Lung microvascular endothelial cell (primary cell): ENCODE measurements around the gene JPH2. TPM values are rescaled to one million over a fixed set of nuclear protein-coding genes. Genes with fewer than 3 reads are reported as not detected.
A peak's percentile ranks its signal among the peaks of the same experiment; 100 is the strongest.

Source experiments
- DNase-seq, 2 donors: peaks; one replicate each; pipeline versions ENCODE4 v3.0.0 to v3.0.0-alpha.2; 2010; ENCODE audit warnings: low read depth in 2 of 2
- total RNA-seq: library from RNA; depleted of rRNA; stranded (reverse); fragments of >200 nt; gene quantifications from 2 replicates; pipeline ENCODE4 v1.2.1, GENCODE V29; 2014

JPH2 gene
- total RNA-seq, 1 donor from 2014 or later = not detected

- peak in 1 of 2 donors; percentile 85 for DNase-seq
Observed at GRCh38 chr20:44079291-44079690, 107.7 kb downstream of the JPH2 start.

GRCh38 chr20:44075950-44076232 lies 111.1 kb downstream of the JPH2 start:
- DNase-seq = no peak

DNA sequence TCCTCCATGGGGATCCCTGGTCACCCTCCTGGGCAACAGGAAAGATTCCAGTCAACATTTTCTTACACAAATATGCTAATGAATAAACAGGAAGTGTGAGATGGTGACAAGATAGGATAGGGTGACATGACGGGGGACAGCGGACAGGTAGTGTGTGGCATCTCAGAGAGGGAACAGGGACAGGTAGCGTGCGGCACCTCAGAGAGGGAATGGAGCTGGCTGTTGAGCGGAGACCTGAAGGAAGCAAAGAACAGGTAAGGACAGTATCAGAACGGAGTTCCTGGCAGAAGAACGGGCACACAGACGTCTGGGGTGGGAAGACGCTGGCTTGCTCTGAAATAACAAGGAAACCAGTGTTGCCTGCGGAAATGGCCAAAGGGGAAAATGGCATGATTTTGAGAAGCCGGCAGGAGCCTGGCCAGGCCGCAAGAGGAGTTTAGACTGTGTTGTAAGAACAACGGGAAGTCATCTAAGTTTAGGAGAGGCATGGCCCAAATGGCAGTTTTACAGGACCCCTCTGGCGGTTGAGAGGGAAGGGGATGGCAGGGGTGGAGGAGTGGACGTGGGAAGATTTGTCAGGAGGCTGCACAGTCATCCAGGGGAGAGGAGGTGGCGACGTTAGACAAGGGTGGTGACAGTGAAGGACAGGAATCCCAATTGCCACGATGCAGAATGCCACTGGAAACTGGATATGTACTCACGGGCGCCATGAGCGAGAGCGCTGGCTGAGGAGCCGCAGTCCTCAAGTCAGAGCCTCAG lies 111.6 kb downstream of the JPH2 start:
- no peak for DNase-seq

DNA sequence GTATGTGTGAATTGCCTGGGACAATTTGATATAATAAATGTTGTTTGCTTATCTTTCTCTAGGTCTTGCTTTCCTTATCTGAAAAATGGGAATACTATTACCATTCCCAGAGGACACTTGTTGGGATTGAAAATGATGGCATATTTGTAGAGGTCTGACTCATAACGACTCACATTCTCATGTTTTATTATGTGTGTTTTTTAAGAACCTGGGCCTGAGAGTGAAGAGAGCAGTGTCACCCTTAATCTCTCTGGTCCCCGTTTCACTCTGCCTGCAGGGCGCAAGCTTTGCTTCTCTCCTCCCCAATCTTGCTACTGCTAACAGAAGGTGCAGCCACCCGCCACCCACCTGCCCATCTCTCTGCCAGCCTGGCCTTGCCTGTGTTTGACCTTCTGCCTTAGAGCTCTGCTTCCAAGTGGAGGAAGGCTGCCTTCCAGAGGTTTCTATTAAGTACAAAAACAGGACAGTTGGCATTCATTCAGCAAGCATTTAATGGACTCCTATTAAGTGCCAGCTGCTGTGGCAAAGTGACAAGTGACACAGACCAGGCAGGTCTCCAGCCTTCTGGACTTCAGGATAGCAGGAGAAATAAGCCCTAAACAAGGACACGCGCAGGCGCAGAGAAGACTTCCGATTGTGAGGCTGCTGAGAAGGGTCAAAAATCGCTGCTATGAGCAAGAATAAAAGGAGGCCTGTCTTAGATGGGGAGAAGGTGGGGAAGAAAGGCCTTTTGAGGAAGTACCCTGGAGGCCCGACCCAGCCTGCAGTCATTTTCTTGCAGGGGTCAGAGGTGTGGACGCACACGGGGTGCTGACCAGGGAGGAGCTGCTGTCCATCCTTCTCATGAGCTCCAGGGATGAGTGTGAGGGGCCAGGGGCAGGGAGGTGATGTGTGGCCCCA lies 112.5 kb downstream of the JPH2 start:
- DNase-seq = peak in 1 of 2 donors; percentile 60

- no peak for DNase-seq
Observed at GRCh38 chr20:44073675-44074071, 113.3 kb downstream of the JPH2 start.

DNA sequence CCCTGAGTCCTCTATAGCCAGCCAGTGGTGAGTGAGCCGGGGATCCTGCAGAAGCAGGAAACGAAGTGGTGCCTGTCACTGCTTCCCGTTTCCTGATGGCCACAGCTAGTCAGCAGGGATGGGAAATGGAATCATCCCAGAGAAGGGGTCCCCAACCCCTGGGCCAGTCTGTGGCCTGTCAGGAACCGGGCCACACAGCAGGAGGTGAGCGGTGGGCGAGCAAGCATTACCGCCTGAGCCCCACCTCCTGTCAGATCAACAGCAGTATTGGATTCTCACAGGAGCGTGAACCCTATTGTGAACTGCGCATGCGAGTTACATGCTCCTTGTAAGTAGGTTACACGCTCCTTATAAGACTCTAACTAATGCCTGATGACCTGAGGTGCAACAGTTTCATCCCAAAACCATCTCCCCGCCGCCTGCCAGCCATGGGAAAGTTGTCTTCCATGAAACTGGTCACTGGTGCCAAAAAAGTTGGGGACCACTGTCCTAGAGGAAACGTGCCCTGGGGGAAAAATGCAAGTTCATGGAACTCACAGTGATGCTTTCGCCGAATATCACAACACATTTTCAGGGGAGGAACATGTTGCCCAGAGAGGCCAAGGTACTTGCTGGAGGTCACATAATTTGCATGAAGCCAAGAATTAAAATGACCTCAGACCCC lies 113.8 kb downstream of the JPH2 start:
- peak; percentile 40 to 61 for DNase-seq

DNA sequence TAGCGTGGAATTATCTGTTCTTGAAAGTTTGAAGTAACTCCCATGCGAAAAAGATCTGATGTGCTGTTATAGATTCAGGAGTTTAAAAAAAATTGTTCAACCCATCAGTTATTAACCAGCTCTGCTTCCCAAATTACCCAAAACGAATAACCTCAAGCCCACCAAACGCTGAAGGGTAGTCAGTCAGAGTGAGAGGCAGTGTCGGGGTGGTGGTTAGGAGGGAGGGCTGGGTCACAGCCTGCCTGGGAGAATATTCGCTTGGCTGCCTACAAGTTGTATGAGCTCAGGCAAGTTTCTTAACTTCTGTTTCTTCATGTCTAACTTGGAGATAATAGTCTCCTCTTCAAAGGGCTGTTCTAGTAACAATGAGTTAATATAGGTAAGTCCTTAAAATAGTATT lies 114.6 kb downstream of the JPH2 start:
- DNase-seq = no peak

- no peak for DNase-seq
Observed at GRCh38 chr20:44071526-44072111, 115.4 kb downstream of the JPH2 start.

GRCh38 chr20:44071057-44071456 lies 115.9 kb downstream of the JPH2 start:
- DNase-seq = no peak

DNA sequence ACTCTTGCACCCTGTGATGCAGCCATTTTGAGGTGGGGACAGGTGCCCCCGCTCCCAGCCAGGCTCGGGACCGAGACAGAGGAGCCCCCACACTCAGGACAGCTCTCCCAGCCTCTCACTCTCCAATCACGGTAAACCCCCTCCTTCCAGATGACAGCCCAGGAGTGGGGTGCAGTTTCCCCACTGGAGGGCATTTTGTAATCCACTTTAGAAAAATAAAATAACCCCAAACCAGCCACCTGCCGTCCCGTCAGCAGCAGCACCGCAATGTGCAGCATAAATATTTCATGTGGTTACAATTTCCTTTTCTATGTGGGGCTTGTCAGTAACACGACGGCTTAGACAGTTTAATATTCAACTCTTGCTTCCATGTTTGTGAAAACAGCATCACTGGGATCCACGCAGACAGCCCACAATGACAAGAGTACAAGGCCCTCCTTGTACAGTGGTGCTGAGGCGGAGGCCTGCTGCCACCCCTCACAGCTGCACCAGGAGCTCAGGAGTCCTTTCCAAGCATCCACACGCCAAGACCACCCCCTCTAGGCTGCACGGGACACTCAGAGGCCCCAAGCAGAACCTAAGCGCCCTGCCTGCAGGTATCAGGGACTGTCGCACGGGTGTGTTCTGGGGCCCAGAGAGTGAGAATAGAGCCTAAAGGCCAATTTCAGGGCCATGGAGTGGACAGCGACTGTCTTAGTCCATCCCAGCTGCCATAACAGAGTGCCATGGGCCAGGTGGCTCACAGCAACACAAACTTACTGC lies 116.7 kb downstream of the JPH2 start:
- no peak for DNase-seq

DNA sequence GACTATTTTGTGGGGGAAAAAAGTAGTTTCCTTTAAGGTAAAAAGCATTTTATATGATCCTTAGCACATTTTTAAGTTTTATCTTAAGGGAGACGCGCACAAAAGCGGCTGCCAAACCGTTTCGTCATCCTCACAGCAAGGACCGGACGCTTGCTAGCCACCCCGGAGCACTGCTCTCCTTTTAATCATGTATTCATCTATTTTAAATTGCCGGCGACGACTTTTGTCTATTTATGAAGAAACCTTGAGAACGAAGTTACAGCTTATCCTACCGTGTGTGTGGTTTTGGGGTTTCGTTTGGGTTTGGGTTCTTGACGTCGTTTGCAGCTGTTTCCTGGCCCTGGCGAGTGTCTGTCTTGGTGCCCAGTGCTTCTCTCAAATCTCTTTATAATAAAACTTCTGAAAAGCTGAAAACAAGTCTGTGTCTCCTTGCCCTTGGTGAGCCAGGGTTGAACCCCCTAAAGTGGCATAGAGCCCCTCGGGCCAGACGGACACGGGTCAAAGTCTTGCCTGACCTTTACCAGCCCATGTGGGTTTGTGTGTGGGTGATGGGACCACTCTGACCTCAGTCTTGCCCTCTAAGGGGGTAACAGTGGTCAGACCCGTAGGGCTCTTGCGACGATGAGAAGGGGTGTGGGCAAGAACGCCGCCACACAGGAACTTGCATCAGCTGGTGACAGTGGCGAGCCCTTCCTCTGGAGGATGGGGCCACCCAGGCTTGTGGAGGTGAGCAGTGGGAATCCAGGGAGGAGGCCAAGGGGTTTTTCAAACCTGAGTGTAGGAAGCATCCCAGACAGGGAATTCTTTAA lies 117.6 kb downstream of the JPH2 start:
- DNase-seq = no peak

DNA sequence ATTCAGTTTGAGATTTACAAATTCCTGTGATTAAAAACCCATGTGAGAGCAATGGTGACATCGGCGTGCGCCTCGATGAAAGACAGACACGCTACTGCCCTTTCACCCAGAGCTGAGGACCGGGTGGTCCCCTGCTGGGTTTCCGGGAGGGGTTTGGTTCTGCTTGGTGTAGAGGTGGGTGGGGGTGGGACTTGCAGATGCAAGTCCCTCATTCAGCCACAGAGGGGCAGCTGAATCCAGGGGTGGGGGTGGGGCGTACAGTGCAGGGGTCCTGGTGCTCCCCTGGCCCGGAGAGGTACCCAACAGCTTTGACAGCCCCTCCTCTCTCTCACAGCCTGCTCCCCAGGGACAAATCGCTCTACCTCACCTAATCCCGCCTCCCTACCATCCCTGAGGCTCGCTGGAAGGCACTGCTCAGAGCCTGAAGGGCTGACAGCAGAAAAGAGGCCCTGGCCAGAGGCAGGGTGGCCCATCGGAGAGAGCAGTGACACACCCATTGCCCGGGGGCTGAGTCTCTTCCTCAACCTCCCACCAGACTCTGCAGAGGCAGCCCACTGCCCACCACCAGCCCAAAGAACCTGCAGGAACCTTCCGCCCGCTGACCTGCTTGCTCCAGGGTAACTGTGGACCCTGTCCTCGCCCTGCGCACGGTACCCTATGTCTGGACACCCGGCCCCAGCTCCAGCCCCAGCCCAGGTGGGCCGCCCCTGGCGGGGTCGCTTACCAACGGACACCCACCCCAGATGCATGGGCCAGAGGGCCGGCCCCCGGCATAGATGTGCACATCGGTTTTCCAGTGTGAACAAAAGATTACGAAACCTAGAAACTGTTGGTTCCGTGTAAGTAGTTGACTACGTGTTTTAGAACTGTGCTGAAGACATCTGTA lies 118.4 kb downstream of the JPH2 start:
- DNase-seq = no peak

- DNase-seq = no peak
Observed at GRCh38 chr20:44067650-44068081, 119.3 kb downstream of the JPH2 start.

DNA sequence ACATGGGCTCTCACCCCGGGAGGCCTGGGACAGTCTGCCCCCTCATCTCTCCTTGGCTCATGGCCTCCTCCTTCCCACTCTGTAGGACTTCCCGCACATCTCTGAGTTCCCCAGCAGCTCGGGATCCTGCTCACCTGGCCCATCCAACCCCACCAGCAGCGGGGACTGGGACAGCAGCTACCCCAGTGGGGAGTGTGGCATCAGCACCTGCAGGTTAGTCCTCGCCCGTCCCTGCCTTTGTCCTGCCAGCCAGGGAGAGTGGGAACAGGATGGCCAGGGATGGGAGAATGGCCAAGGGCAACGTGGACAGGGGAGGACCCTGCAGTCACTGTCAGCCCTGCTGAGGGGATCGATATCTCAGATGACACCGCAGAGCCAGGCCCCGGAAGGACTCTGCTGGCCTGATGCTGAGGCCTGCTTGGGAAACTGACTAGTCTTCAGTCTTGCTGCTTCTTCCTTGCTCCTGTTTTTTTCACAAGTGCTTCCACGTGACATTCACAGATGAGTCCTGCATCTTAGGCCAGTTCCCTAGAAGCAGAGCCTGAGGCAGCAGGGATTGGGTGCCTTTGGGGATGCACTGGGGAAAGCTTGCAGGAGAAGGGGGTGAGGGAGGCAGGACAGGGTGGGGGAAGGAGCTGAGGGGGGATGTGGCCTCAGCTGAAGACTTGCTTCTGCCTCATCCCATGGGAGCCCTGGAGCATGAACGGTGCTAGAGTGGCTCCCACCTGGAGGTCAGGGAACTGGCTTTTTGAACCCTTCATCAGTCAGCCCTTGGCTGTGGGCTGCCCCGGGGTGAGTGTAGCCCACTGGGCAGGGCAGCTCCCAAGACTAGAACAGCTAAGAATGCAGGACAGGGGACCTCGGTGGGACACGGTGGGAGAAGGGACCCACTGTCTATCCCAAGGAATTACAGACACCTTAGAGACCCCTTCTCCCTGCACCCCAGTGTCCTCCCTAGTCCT lies 120.1 kb downstream of the JPH2 start:
- no peak for DNase-seq

GRCh38 chr20:44065401-44066340 lies 121.3 kb downstream of the JPH2 start:
- DNase-seq = no peak

- DNase-seq = no peak
Observed at GRCh38 chr20:44064501-44065400, 122.2 kb downstream of the JPH2 start.
